T follicular helper cell (primary cell): ENCODE measurements around the gene CLCN6.

Experiments
- DNase-seq: peaks from one replicate; pipeline ENCODE4 v3.0.0-alpha.2; 2020; ENCODE audit warnings: low read depth
- total RNA-seq, 2 experiments: gene quantifications; one replicate each; lab custom pipeline; 2026; lab: John Stamatoyannopoulos, UW

The CLCN6 gene
- 21.2 to 25.7 reads per million in 2 experiments for total RNA-seq

- peak; percentile 97 for DNase-seq
These were observed at the start of gene CLCN6, which contains the start of gene MTHFR for GRCh38 chr1:11805422-11806306. CLCN6 (plus strand) TSS chr1:11806191; CDS start chr1:11806263, 72 bp downstream. MTHFR (minus strand) TSS chr1:11805964; CDS start chr1:11803116, 2,848 bp downstream.

GRCh38 chr1:11757047-11757446 is 48.9 kb upstream of the CLCN6 start:
- no peak for DNase-seq

- no peak for DNase-seq
These were observed 46.2 kb upstream of the CLCN6 start for GRCh38 chr1:11759791-11760190.

GRCh38 chr1:11761285-11761684 is 44.7 kb upstream of the CLCN6 start:
- DNase-seq = no peak

- peak; percentile 6 for DNase-seq
These were observed 44.0 kb upstream of the CLCN6 start, which contains the start of gene C1orf167 for GRCh38 chr1:11761988-11762406. C1orf167 (plus strand) TSS chr1:11762193; CDS start chr1:11764401, 2,208 bp downstream.

- DNase-seq = no peak
These were observed 41.9 kb upstream of the CLCN6 start for GRCh38 chr1:11764115-11764514.

GRCh38 chr1:11764519-11764918 is 41.5 kb upstream of the CLCN6 start:
- no peak for DNase-seq

GRCh38 chr1:11765661-11766428 is 40.1 kb upstream of the CLCN6 start:
- DNase-seq = no peak

- no peak for DNase-seq
These were observed 39.6 kb upstream of the CLCN6 start for GRCh38 chr1:11766429-11766776.

GRCh38 chr1:11767922-11768704 is 37.9 kb upstream of the CLCN6 start:
- no peak for DNase-seq

- DNase-seq = no peak
These were observed 37.2 kb upstream of the CLCN6 start for GRCh38 chr1:11768821-11769220.

- DNase-seq = no peak
These were observed 36.7 kb upstream of the CLCN6 start for GRCh38 chr1:11769274-11769673.

GRCh38 chr1:11770011-11770410 is 36.0 kb upstream of the CLCN6 start:
- no peak for DNase-seq

- DNase-seq = no peak
These were observed 34.4 kb upstream of the CLCN6 start for GRCh38 chr1:11771481-11772043.

- DNase-seq = no peak
These were observed 33.5 kb upstream of the CLCN6 start for GRCh38 chr1:11772458-11772857.

- DNase-seq = no peak
These were observed 31.2 kb upstream of the CLCN6 start for GRCh38 chr1:11774753-11775152.

GRCh38 chr1:11777658-11778322 is 28.2 kb upstream of the CLCN6 start:
- DNase-seq = no peak

- DNase-seq = no peak
These were observed 27.7 kb upstream of the CLCN6 start for GRCh38 chr1:11778336-11778735.

GRCh38 chr1:11778844-11779623 is 27.0 kb upstream of the CLCN6 start:
- no peak for DNase-seq

GRCh38 chr1:11779715-11780379 is 26.1 kb upstream of the CLCN6 start:
- DNase-seq = no peak
